Left renal cortex interstitium (tissue), 4 donors: ENCODE measurements around the gene PROCR. TPM values are rescaled to one million over a fixed set of nuclear protein-coding genes. Genes with fewer than 3 reads are reported as not detected.
"Not testable (repeated sequence)": the region's sequence is repeated elsewhere in the genome, so short reads cannot be mapped to it uniquely, and the experiment has no call there.

Experiments used
- DNase-seq, 4 donors: peaks; one replicate each; pipeline ENCODE4 v3.0.0-alpha.2; 2013; ENCODE audit warnings: low read depth in 4 of 4, low spot score in 2 of 4, missing footprints in 1 of 4
- polyA plus RNA-seq, 4 donors: library from polyadenylated mRNA; unstranded; fragments of 120-200 nt; gene quantifications; one replicate each; pipeline ENCODE4 v1.2.1, GENCODE V29; 2013; ENCODE audit not compliant: insufficient read length in 4 of 4

Gene PROCR
- polyA plus RNA-seq, 4 donors, result 7.5 to 10.0 (median 9.5) TPM

DNA sequence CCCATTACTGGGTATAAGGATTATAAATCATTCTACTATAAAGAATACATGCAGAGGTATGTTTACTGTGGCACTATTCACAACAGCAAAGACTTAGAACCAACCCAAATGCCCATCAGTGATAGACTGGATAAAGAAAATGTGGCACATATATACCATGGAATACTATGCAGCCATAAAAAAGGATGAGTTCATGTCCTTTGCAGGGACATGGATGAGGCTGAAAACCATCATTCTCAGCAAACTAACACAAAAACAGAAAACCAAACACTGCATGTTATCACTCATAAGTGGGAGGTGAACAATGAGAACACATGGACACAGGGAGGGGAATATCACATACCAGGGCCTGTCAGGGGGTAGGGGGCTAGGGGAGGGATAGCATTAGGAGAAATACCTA lies 7.3 kb upstream of the PROCR start:
- DNase-seq, result not testable (repeated sequence)

GRCh38 chr20:35165221-35166185 lies 6.4 kb upstream of the PROCR start:
- no peak for DNase-seq

DNA sequence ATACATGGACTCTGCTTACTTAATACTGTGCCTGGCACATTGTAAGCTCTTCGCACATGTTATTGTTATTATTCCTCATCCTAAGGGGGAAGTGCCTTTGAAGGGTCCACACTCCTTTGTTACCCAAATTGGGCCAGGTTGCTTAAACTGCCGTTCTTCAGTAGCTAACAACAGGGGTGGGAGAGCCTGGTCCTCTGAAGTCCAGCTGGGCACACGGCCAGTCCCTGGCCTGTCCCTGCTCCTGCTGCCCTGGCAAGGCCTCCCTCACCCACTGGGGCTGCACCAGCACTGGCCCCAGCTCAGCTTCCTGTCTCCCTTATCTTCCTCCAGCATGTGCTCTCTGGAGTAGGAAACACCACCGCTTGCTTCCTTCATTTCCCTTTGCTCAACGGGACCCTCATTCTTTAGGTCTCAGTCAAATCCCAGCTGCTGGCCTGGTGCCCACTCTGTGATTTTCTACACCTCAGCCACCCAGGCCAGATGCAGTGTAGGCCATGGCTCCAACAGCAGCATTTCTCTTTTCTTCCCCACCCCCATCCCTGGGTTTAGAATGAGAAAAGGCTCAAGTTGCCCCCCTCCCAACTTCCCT lies 5.5 kb upstream of the PROCR start:
- DNase-seq, result no peak

DNA sequence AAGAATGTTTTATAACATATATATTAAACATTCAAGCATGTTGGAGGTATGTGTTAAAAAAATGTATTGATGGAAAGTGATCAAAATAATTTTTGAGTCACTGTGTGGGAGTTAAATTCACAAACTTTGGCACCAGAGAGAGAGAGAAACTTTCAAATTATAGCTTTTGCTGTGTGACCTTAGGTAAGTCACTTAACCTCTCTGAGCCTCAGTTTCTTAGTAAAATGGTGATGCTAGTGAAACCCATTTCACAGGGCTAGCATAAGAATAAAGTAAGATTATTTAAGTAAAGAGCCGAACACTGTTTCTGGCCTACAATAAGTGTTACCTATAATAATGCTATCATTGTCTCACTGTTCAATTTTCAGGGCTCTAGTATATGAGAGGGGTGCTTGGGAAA lies 4.1 kb upstream of the PROCR start:
- no peak for DNase-seq

- not testable (repeated sequence) for DNase-seq
Measured at GRCh38 chr20:35168701-35169409, 3.0 kb upstream of the PROCR start.

DNA sequence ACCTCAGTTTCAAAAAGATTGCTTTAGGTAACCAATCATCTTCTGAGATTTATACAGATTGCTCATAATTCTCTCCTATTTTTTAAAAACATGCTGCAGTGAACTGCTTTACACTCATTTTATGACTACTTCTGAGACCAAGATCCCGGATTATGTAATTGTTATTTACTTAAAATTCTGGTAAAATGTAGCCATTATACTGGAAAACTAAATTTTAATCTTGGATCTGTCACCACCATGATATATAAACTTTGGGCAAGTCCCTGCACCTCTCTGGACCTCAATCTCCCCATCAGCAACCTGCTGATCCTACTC lies 477 bp upstream of the PROCR start:
- DNase-seq, result no peak

GRCh38 chr20:35172434-35172806 lies 548 bp downstream of the PROCR start:
- DNase-seq, result no peak

DNA sequence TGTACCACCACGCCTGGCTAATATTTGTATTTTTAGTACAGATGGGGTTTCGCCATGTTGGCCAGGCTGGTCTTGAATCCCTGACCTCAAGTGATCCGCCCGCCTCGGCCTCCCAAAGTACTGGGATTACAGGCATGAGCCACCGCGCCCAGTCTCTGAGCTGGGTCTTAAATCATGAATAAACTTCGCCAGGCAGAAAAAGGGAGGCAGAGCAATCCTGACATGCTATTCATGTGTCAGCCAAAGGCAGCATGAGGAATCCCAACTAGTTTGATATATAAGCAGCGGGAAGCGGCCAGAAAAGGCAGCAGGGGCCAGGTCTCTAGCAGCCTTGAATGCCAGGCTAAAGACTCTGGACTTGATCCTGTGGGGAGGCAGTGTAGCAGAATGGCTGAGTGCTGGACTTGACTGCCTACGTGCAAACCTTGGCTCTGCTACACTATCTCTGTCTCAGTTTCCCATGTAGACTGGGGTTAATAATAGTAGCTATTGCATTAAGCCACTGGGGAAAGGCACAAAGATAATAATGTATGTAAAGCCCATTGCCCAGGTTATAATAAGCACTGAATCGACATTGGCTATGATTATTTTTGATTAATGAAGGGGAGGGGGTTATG lies 1.8 kb downstream of the PROCR start:
- DNase-seq, result no peak

- no peak for DNase-seq
Measured at GRCh38 chr20:35174458-35175216, 2.8 kb downstream of the PROCR start.

- no peak for DNase-seq
Measured at GRCh38 chr20:35176132-35176531, 4.3 kb downstream of the PROCR start.

- DNase-seq, result no peak
Measured at GRCh38 chr20:35179292-35180212, 7.7 kb downstream of the PROCR start.

GRCh38 chr20:35180266-35180665 lies 8.4 kb downstream of the PROCR start:
- no peak for DNase-seq

GRCh38 chr20:35181731-35182130 lies 9.9 kb downstream of the PROCR start:
- DNase-seq, result no peak

GRCh38 chr20:35186691-35187289 lies 14.9 kb downstream of the PROCR start:
- DNase-seq, result not testable (repeated sequence)

- no peak for DNase-seq
Measured at GRCh38 chr20:35187584-35188190, 15.8 kb downstream of the PROCR start.

- DNase-seq, result not testable (repeated sequence)
Measured at GRCh38 chr20:35189223-35189622, 17.4 kb downstream of the PROCR start.

GRCh38 chr20:35190556-35190955 lies 18.7 kb downstream of the PROCR start:
- DNase-seq, result no peak

- no peak for DNase-seq
Measured at GRCh38 chr20:35191419-35192117, 19.7 kb downstream of the PROCR start.
